GM12873 (cell line): ENCODE results near the gene FAM83C.

Experiments used
- TF ChIP-seq, protein P1 (sequence below): IDR thresholded peaks from 2 replicates; pipeline ENCODE4 v1.5.1; 2012; ENCODE audit warnings: low read depth, mild to moderate bottlenecking, moderate library complexity, low read length, control low read depth; ENCODE audit not compliant: insufficient read depth; ENCODE audit errors: missing control alignments

Gene FAM83C

DNA sequence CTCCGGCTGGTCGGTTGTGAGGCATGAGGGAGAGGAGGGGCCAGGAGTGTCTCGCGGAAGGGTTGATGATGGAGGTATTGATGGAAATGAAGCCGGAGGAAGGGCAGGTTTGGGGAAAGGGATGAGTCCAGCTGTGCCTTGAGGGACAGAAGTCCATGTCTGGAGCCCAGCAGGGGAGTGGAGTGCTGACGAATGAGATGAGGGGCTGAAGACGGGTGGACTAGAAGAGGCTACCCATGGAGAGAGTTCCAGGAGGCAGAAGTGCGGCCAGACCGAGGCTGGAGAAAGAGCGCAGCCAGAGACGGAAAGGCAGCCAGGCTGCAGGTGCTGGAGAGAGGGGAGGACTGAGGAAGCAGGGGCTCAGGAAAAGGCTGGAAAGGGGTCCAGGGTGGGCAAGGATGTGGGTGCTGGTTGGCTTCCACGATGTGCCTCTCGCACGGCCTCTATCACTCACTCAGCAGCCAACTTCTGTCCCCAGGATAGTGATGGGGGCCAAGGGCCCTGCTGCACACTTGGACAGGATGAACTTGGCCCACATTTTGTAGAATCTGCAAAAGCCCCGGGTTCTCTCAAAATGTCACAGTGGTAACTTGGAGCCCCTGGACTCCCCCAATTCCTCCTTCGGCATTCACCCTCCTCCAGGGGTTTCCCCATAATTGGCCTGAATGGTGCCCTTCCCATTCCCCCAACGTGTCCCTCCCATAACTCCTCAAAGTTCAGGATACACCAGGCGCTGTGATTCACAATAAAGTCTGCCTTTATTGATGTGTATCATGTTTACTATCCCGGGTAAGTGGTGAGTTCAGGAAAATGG, 7.0 kb downstream of the FAM83C start:
- TF ChIP-seq, protein P1, sequence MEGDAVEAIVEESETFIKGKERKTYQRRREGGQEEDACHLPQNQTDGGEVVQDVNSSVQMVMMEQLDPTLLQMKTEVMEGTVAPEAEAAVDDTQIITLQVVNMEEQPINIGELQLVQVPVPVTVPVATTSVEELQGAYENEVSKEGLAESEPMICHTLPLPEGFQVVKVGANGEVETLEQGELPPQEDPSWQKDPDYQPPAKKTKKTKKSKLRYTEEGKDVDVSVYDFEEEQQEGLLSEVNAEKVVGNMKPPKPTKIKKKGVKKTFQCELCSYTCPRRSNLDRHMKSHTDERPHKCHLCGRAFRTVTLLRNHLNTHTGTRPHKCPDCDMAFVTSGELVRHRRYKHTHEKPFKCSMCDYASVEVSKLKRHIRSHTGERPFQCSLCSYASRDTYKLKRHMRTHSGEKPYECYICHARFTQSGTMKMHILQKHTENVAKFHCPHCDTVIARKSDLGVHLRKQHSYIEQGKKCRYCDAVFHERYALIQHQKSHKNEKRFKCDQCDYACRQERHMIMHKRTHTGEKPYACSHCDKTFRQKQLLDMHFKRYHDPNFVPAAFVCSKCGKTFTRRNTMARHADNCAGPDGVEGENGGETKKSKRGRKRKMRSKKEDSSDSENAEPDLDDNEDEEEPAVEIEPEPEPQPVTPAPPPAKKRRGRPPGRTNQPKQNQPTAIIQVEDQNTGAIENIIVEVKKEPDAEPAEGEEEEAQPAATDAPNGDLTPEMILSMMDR, result no peak

DNA sequence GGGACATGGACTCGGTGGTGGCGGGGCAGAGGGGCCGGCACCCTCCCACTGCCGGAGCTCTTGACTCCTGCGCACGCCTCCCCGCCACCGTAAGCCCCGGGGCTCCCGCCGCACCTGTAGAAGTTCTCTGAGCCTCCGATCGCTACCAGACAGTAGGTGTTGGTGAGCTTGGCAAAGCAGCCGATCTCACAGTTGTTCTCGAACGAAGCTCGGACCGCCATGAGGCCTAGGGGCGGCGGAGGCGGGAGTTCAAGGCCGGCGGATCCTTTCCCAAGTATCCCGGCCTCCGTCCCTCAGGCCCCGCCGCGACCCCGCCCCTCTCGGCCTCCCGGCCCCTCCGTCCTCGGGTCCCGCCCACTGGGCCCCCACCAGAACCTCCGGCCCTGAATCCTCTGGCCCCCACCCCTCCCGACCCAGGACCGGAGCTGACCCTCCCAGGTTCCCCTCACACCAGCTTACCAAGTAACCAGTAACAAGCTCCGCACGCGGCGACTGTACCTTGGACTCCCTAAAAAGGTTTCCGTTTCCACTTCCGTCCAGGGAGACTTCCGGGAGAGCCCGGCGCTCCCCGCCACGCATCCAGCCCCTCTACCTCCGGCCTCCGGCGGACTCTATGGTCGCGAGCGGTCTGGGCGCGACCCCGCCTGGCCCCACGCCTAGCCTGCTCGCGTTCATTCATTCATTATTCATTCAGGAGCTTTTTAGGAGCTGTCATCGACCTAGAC, 7.8 kb downstream of the FAM83C start, which contains the start of gene EIF6:
TSS of gene EIF6 (minus strand) at position 506 of the 725 bp plus-strand sequence. CDS start at position 221, 285 bp downstream.
- TF ChIP-seq, protein P1, result no peak

DNA sequence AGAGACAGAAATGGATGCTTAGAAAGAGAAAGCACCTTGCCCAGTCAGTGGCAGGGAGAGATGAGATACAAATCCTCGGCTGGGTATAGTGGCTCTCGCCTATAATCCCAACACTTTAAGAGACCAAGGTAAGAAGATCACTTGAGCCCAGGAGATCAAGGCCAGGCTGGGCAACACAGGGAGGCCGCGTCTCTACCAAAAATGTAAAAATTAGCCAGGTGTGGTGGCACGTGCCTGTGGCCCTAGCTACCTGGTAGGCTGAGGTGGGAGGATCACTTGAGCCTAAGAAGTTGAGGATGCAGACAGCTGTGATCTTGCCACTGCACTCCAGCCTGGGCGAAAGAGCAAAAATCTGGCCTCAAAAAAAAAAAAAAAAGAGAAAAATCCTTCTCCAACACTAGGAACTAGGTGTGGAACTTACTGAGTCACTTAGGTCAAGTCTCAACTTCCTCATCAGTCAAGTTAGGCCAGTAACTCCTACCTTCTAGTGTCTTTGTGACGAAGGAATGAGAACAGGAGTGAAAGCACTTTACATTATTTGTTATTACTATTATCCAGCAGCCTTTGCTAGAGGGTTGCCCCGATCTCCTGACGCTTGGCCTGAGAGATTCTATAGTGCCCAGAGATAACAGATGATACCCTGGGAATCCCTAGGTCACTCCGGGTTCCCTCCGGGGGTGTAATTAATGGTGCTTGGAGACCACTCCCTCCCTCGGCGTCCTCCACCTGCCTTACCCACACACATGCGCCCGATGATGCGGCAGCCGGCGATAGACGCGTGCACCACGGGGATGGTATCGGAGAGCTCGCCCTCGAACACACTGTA, 8.6 kb downstream of the FAM83C start:
- TF ChIP-seq, protein P1, result no peak

DNA sequence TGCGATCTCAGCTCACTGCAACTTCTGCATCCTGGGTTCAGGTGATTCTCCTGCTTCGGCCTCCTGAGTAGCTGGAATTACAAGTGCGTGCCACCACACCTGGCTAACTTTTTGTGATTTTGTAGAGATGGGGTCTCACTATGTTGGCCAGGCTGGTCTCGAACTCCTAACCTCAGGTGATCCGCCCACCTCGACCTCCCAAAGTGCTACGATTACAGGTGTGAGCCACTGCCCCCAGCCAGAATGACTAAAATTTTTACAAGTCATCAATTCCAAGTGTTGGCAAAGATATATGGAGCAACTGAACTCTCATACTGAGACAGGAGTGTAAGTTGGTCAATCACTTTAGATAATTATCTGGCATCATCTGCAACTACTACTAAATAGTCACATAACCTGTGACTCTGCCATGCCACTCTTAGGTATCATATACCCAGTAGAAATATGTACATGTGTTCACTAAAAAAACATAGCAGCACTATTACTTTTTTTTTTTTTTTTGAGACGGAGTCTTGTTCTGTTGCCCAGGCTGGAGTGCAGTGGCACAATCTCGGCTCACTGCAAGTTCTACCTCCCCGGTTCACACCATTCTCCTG, 10.6 kb downstream of the FAM83C start:
- TF ChIP-seq, protein P1, result no peak

DNA sequence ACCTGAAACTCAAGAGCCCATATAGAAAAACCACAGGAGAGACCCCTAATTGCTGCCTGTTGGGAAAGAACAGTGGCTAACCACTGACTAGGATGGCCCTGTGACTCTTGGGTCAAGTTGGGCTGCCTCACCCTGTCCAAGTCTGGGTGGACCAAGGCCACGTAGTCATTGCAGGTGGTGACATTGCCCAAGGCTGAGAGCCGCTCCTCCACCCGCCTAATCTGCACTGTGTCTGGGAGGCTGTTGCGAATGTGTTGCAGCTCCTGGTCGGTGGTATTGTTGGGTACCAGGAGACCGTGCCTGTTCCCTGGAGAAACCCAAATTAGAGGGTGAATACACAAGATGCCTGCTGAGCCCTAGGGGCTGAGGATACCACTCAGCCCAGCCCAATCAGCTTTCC, 11.7 kb downstream of the FAM83C start:
- TF ChIP-seq, protein P1, result no peak

DNA sequence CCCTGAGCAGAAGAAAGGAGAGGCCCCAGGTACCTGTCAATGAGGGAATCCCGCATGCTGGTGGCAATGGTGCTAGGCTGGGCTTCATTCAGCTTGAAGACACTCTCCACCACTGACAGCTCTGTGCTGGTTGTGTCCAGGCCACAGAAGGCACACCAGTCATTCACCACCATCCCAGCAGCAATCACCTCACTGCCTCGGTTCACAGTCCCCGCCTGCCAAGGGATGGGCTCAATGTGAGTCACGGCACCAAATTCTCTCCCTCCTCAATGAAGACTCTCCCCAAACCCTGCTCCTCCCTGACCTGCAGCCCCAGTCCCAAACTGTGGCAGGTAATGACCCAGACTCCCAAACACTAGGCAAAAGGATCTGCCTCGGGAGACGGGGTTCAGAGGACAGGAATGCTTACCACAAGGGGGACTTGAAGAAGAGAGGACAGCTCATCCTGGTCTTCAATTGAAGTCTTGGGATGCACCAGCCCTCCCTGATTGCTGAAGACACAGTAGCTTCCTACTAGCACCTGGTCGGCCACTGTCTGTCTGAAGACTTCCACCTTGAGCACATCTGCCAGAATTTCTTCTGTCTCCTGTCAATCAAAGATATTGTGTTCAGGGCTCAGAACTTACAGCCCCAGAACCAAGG, 12.6 kb downstream of the FAM83C start:
- TF ChIP-seq, protein P1, result no peak
